ENCODE measurements around the gene EPC2.
"Not testable (repeated sequence)": the region's sequence is repeated elsewhere in the genome, so short reads cannot be mapped to it uniquely, and the experiment has no call there.

The EPC2 gene

GRCh38 chr2:148721991-148722777 lies 77.6 kb downstream of the EPC2 start:
- no peak for DNase-seq (ENCODE audit: low read depth)

GRCh38 chr2:148725564-148725963 lies 81.0 kb downstream of the EPC2 start:
- DNase-seq (ENCODE audit: low read depth): no peak

- DNase-seq (ENCODE audit: low read depth): no peak
These were observed 81.7 kb downstream of the EPC2 start for GRCh38 chr2:148726228-148726627.

GRCh38 chr2:148730085-148730484 lies 85.5 kb downstream of the EPC2 start:
- no peak for DNase-seq (ENCODE audit: low read depth)

GRCh38 chr2:148737742-148738141 lies 93.2 kb downstream of the EPC2 start:
- DNase-seq (ENCODE audit: low read depth): no peak

GRCh38 chr2:148739454-148740105 lies 95.0 kb downstream of the EPC2 start:
- DNase-seq (ENCODE audit: low read depth): no peak

- no peak for DNase-seq (ENCODE audit: low read depth)
These were observed 97.8 kb downstream of the EPC2 start for GRCh38 chr2:148742373-148742772.

- DNase-seq (ENCODE audit: low read depth): no peak
These were observed 100.8 kb downstream of the EPC2 start for GRCh38 chr2:148745151-148745851.

- no peak for DNase-seq (ENCODE audit: low read depth)
These were observed 102.4 kb downstream of the EPC2 start for GRCh38 chr2:148746973-148747372.

GRCh38 chr2:148751907-148752306 lies 107.4 kb downstream of the EPC2 start:
- DNase-seq (ENCODE audit: low read depth): no peak

- no peak for DNase-seq (ENCODE audit: low read depth)
These were observed 108.4 kb downstream of the EPC2 start for GRCh38 chr2:148752977-148753376.

- no peak for DNase-seq (ENCODE audit: low read depth)
These were observed 110.3 kb downstream of the EPC2 start for GRCh38 chr2:148754864-148755263.

GRCh38 chr2:148756292-148756975 lies 111.9 kb downstream of the EPC2 start:
- DNase-seq (ENCODE audit: low read depth): no peak

GRCh38 chr2:148764815-148765214 lies 120.3 kb downstream of the EPC2 start:
- no peak for DNase-seq (ENCODE audit: low read depth)

- DNase-seq (ENCODE audit: low read depth): no peak
These were observed 125.5 kb downstream of the EPC2 start for GRCh38 chr2:148770047-148770446.

- no peak for DNase-seq (ENCODE audit: low read depth)
These were observed 137.0 kb downstream of the EPC2 start for GRCh38 chr2:148781544-148781943.

- no peak for DNase-seq (ENCODE audit: low read depth)
These were observed 144.5 kb downstream of the EPC2 start for GRCh38 chr2:148789059-148789458.

- not testable (repeated sequence) for DNase-seq (ENCODE audit: low read depth)
These were observed 145.6 kb downstream of the EPC2 start for GRCh38 chr2:148790172-148790571.

GRCh38 chr2:148794558-148794957 lies 150.0 kb downstream of the EPC2 start:
- no peak for DNase-seq (ENCODE audit: low read depth)

- no peak for DNase-seq (ENCODE audit: low read depth)
These were observed 152.4 kb downstream of the EPC2 start for GRCh38 chr2:148796735-148797512.

GRCh38 chr2:148802448-148803220 lies 158.1 kb downstream of the EPC2 start:
- no peak for DNase-seq (ENCODE audit: low read depth)
